ENCODE results near the gene VARS2.
A peak's percentile ranks its signal among the peaks of the same experiment; 100 is the strongest.

Gene VARS2

GRCh38 chr6:30931969-30932645, 18.1 kb downstream of the VARS2 start, which contains the start of gene SFTA2:
Gene SFTA2, minus strand, starts transcription at chr6:30932170. Its CDS starts 74 bp downstream, at chr6:30932096.
- no peak for DNase-seq

- DNase-seq, result no peak
These were observed 18.8 kb downstream of the VARS2 start for GRCh38 chr6:30932665-30933365.

- DNase-seq, result no peak
These were observed 21.0 kb downstream of the VARS2 start for GRCh38 chr6:30935018-30935417.

- no peak for DNase-seq
These were observed 23.2 kb downstream of the VARS2 start for GRCh38 chr6:30937265-30937664.

GRCh38 chr6:30938730-30939129, 24.7 kb downstream of the VARS2 start:
- DNase-seq, result no peak

- no peak for DNase-seq
These were observed 25.4 kb downstream of the VARS2 start for GRCh38 chr6:30939473-30939872.

- no peak for DNase-seq
These were observed 26.4 kb downstream of the VARS2 start, which contains the start of gene MUCL3 for GRCh38 chr6:30940361-30940986. Gene MUCL3, plus strand, starts transcription at chr6:30940973. Its CDS starts 27 bp downstream, at chr6:30941000.

- peak; percentile 25 for DNase-seq
These were observed 28.5 kb downstream of the VARS2 start for GRCh38 chr6:30942338-30943060.

- DNase-seq, result no peak
These were observed 30.0 kb downstream of the VARS2 start for GRCh38 chr6:30944051-30944450.

- DNase-seq, result no peak
These were observed 31.2 kb downstream of the VARS2 start for GRCh38 chr6:30945281-30945680.

- DNase-seq, result no peak
These were observed 33.2 kb downstream of the VARS2 start for GRCh38 chr6:30947231-30947630.

- DNase-seq, result no peak
These were observed 34.8 kb downstream of the VARS2 start for GRCh38 chr6:30948811-30949210.

- no peak for DNase-seq
These were observed 38.0 kb downstream of the VARS2 start for GRCh38 chr6:30951907-30952469.

- DNase-seq, result no peak
These were observed 40.8 kb downstream of the VARS2 start for GRCh38 chr6:30954631-30955366.

- peak; percentile 90 for DNase-seq
These were observed 41.5 kb downstream of the VARS2 start for GRCh38 chr6:30955367-30956042.

- DNase-seq, result no peak
These were observed 43.7 kb downstream of the VARS2 start for GRCh38 chr6:30957716-30958115.

- no peak for DNase-seq
These were observed 47.1 kb downstream of the VARS2 start for GRCh38 chr6:30960907-30961673.

GRCh38 chr6:30962716-30963115, 48.7 kb downstream of the VARS2 start:
- no peak for DNase-seq

GRCh38 chr6:30963641-30964040, 49.6 kb downstream of the VARS2 start:
- DNase-seq, result no peak

GRCh38 chr6:30964075-30964474, 50.0 kb downstream of the VARS2 start:
- peak; percentile 16 for DNase-seq

- no peak for DNase-seq
These were observed 51.1 kb downstream of the VARS2 start for GRCh38 chr6:30965140-30965601.

Data from stimulated activated CD4-positive, alpha-beta T cell treated with anti-CD3 and anti-CD28 coated beads, Interleukin-15, amount 100 ng/mL, for 24 hours (primary cell).